ENCODE results near the gene EIF4E1B.
A peak's percentile ranks its signal among the peaks of the same experiment; 100 is the strongest.

Gene EIF4E1B

DNA sequence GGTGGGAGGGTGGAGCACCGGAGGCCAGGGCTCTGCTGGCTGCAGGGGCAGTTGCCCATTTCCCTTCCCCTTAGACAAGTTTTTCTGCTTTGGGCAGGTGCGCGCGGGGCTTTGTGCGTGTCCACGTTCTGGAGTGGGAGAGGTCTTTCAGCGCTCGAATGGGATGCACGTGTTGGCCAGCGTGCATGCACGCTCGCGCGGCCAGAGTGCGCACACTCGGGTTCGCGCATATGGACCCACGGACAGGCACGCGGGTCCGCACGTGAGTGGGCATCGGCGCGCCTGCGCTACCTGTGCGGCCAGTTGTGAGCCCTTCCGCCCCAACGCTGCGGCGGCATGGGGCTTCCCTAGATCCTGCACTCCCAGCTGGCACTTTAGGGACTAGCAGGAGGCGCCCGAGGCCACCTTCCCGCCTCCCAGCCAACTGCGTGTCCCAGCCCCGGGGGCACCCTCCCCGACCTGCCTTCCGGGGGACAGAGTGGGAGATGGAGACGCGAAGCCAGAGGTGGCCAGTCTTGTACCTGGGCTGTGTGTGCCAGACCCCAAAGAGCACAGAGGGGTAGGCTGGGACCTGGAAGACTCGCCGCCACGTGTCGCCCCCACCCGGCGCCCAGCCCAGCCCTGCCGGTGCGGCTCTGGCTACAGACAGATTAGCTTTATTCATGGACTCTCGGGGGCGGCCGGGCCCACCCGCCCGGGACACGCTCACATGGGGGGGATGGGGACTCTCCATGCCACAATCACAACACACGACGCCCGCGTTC lies 10.7 kb upstream of the EIF4E1B start:
- TF ChIP-seq, protein P1, sequence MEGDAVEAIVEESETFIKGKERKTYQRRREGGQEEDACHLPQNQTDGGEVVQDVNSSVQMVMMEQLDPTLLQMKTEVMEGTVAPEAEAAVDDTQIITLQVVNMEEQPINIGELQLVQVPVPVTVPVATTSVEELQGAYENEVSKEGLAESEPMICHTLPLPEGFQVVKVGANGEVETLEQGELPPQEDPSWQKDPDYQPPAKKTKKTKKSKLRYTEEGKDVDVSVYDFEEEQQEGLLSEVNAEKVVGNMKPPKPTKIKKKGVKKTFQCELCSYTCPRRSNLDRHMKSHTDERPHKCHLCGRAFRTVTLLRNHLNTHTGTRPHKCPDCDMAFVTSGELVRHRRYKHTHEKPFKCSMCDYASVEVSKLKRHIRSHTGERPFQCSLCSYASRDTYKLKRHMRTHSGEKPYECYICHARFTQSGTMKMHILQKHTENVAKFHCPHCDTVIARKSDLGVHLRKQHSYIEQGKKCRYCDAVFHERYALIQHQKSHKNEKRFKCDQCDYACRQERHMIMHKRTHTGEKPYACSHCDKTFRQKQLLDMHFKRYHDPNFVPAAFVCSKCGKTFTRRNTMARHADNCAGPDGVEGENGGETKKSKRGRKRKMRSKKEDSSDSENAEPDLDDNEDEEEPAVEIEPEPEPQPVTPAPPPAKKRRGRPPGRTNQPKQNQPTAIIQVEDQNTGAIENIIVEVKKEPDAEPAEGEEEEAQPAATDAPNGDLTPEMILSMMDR (IDR thresholded peaks at IDR 0.05; ENCODE audit: low read depth, low read length) = no peak
- H3K4me3 ChIP-seq (replicated peaks in 1 of 2; ENCODE audit: low read depth in 2 of 2, low read length in 2 of 2) = peak overlapping the region in 1 of 2 donors; percentile 8
- no peak for DNase-seq (ENCODE audit: low read depth in 2 of 2)

DNA sequence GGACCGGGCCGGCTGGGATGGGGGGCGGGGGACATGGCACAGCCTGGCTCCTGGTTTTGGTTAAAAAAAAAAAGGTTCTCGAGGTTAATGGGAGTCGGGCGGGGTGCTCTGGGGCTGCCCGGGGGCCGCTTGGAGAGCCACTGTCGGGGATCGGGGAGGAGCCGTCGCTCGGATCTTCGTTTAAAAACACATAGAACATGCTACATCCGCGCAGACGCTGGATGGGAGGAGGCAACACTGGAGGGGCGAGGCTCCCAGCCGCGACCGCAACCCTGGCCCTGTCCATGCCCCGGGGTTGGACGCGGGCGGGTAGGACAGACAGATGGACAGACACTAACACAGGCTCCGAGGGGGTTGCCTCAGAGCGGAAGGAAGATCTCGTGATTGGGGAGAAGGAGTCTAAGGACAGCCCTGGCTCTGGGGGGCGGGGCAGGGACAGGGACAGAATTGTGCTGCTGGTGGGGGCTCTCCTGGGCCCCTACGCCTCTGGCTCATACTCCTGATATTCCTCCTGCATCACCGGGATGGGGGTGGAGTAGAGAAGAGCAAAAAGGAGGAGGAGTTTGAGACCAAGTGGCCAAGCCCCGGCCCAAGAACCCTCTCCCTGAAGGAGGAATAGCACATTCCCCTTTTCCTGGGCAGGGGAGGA lies 10.0 kb upstream of the EIF4E1B start:
- peak; percentile 21 to 30 for DNase-seq (ENCODE audit: low read depth in 2 of 2)
- TF ChIP-seq, protein P1 (IDR thresholded peaks at IDR 0.05; ENCODE audit: low read depth, low read length) = no peak
- H3K4me3 ChIP-seq (replicated peaks in 1 of 2; ENCODE audit: low read depth in 2 of 2, low read length in 2 of 2) = peak overlapping the region in 1 of 2 donors; percentile 5

DNA sequence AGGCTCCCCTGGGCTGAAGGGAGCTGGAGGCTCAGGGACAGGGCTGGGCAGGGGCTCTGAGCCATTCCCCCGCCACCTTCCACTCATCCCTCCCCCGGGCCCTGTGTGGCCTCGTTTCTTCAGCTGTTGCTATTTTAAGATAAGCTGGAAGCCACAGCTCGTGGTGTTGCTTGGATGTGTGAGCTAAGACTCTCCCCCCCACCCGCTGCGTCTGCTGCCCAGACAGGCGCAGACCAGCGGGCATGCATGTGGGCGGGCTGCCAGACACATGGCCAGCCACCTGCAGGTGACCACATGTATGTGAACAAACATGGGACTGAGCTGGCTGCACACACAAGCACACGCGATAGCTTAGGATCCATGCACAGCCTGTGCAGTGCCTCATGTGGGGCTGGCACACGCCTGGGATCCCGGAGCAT lies 8.8 kb upstream of the EIF4E1B start:
- DNase-seq (ENCODE audit: low read depth in 2 of 2) = peak in 1 of 2 donors; percentile 41
- no peak overlapping the region for H3K4me3 ChIP-seq (replicated peaks in 1 of 2; ENCODE audit: low read depth in 2 of 2, low read length in 2 of 2)
- TF ChIP-seq, protein P1 (IDR thresholded peaks at IDR 0.05; ENCODE audit: low read depth, low read length) = no peak

DNA sequence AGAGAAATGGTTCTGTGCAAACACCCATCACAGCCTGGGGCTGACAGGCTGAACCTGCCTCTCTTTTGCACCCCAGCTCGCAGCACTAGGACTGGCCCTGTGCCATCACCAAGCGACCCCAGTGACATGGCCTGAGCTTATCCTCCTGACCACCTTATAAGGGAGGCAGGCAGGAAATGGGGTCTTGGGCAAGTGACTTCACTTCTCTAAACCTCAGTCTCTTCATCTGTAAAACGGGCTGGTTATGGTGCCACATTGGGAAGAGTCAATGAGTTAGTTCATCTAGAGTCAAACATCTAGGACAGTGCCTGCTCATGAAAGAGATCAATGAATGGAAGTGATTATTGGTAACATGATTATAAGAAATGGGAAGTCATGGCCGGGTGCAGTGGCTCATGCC lies 6.3 kb upstream of the EIF4E1B start:
- H3K4me3 ChIP-seq (replicated peaks in 1 of 2; ENCODE audit: low read depth in 2 of 2, low read length in 2 of 2) = no peak overlapping the region
- no peak for DNase-seq (ENCODE audit: low read depth in 2 of 2)
- TF ChIP-seq, protein P1 (IDR thresholded peaks at IDR 0.05; ENCODE audit: low read depth, low read length) = no peak

DNA sequence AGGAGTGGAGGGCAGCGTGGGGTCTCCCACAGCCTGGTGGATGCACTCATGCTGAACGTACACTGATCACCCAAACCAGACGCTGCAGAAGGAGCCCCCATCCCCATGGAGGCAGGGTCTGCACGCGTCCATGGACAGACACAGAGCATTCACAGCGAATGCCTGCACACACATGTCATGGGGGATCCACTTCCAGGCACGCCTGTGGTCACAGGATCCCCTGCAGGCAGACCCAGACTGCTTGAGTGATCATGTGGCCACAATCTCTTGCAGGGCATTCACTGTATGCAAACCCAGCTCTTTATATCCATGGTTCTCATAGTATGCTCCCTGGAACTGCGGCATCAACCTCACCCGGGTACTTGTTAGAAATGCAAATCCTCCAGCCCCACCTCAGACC lies 5.5 kb upstream of the EIF4E1B start:
- no peak overlapping the region for H3K4me3 ChIP-seq (replicated peaks in 1 of 2; ENCODE audit: low read depth in 2 of 2, low read length in 2 of 2)
- no peak for DNase-seq (ENCODE audit: low read depth in 2 of 2)
- TF ChIP-seq, protein P1 (IDR thresholded peaks at IDR 0.05; ENCODE audit: low read depth, low read length) = no peak

DNA sequence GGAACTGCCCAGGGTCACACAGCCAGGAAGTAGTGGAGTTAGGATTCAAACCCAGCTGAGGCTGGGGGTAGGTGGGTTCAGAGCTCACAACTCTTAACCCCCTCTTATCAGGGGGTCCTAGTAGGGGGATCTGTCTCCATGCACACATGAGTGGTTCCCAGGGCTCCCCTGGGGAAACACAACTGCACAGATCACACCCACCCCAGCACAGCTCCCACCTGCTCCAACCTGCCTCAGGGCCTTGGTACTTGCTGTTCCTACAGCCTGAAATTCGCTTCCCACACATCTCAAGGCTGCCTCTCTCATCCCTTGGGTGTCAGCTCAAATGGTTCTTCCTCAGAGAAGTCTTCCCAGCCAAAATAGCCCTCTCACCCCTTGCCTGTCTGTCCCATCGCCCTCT lies 5.0 kb upstream of the EIF4E1B start:
- no peak overlapping the region for H3K4me3 ChIP-seq (replicated peaks in 1 of 2; ENCODE audit: low read depth in 2 of 2, low read length in 2 of 2)
- TF ChIP-seq, protein P1 (IDR thresholded peaks at IDR 0.05; ENCODE audit: low read depth, low read length) = no peak

More for the DNA sequence above, 5.0 kb upstream of the EIF4E1B start:
- no peak for DNase-seq (ENCODE audit: low read depth in 2 of 2)
